NCI-H2171 (cell line): ENCODE results near the gene ATF1.

Experiments used
- DNase-seq: peaks from one replicate; lab custom pipeline; 2025; lab: John Stamatoyannopoulos, UW

Gene ATF1

DNA sequence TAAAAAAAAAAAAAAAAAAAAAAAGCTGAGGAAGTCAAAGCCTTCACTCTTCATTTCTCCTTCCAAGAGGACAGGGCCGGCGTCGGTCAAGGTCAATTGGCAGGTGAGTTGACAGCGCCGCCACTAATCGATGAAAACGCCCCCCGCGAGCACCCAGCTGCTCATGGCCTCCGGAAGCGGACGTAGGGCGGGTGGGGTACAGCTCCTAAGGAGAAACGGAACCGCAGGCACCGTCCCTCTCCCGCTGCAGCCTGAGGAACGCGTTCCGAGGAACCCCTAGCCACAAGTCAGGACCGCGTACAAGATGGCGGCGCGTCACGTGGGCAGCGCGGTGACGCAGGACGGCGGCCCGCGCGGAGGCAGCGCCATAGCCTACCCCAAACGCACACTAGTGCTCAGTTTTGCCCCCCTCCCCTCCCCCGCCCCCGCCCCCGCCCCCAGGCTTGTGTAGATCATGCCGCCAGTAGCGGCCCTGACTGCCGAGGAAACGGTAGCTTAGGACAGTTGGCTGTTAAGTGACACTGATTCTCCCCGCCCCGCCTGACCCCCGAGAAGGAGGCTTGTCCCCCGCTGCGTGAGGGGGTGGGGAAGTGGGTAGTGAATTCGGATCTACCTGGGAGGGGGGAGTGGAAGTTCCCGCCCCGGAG lies at the start of gene ATF1:
Gene ATF1, plus strand, starts transcription at position 463 of the 647 bp plus-strand sequence. CDS start 16,045 bp downstream, outside the sequence.
- DNase-seq = peak; percentile 91

GRCh38 chr12:50715174-50715573 lies 48.7 kb upstream of the ATF1 start:
- DNase-seq = no peak

DNA sequence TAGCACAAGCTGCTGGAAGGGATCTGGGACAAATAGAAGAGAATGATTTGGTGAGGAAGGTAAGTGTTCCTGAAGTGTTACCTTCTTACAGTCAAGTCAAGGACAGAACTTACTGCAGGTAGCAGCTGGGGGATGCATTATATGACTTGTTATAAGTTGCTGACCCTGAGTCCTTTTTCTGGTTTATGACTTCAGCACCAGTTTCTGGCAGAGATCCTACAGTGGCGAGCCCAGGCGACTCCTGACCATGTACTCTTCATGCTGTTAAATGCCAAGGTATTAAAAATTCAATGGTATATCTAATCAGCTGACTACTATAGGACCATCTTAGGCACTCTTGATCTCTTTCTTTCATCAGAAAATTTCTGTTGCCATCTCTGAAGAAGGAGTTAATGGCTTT lies 45.1 kb upstream of the ATF1 start:
- no peak for DNase-seq

DNA sequence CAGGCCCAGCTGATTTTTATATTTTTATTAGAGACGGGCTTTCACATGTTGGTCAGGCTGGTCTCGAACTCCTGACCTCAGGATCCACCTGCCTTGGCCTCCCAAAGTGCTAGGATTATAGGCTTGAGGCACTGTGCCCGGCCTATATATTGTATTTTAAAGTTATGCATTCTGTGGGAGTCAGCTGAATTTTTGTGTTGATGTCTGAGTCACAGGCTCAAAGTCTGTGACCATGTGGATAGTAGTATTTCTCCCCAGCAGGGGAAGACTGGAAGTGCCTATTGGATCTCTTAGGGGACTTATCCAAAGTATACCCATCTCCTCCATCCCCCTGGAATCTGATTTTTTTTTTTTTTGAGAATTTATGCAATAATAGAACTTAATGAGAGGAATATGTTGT lies 43.8 kb upstream of the ATF1 start:
- DNase-seq = no peak

GRCh38 chr12:50720501-50720900 lies 43.4 kb upstream of the ATF1 start:
- no peak for DNase-seq

DNA sequence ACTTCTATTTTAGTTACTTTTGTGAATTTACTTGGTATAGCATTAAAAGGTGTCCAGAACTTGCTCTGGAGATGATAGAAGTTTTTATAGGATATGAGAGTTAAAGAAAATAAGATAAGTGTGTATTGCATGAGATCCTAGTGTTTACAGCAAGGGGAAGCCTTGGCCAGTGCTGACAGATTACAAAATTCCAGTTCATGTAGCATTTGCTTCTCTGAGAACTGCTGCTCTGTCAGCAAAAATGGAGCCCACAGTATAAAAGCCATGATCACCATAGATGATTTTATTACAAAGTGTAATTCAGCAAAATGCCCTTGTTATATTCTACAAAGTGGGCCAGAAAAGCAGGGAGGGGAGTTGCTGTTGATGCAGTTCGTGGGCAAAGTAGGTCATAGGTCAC lies 40.0 kb upstream of the ATF1 start:
- DNase-seq = no peak

DNA sequence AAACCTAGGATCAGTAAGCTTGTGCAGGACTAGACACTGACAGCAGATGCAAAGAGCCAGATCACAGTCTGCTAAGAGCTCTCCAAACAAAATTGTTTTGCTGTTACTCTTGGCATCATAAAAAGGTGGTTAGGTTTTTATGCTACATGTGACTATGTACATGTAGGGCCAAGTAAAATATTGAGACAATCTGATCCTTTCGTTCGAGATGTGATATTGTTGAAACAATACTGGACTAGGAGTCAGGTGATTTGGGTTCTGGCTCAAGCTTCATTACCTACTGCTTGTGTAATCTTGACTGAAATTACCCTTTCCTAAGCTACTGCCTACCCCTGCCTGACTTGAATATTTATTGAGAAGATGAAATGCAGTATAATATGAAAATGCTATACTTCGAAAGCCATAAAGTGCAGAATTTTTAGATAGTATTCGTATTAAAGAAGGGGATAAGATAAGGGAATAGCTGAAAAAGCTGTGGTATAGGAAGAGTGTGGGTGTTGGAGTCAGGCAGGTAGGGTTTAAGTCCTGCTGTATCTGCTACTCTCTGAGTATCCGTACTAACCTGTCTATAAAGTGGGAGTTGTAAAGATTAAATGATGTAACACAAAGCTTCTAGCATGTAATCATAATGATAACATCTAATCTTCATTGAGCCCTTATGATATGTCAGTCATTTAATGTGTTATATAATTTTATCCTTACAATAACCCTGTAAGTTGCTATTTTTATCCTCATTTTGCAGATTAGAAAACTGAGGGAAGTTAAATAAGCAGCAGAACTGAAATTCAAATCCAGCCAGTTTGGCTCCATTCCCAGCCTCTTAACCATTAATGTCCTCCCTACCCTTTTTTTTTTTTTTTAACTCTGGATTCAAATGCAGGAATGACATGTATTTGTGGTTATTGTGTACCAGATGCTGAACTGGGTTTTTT lies 38.6 kb upstream of the ATF1 start:
- DNase-seq = no peak

DNA sequence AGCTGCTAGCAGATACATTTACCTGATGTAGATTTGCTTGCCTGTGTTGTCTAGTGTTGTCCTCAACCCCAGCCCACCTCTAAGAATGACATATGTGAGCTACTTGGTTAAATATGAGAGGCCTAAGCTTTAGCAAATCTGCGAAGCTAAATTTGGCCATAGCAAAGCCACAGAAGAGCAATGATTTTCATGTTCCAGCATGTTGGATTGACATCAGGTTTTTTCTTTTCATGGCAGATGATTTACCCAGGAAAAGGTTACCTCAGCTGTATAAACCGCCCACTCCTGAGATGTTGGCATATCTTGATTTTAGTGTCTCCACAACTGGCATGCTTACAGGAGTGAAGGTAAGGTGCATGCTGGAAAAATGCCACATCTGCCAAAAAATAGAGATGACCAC lies 36.4 kb upstream of the ATF1 start:
- DNase-seq = no peak

DNA sequence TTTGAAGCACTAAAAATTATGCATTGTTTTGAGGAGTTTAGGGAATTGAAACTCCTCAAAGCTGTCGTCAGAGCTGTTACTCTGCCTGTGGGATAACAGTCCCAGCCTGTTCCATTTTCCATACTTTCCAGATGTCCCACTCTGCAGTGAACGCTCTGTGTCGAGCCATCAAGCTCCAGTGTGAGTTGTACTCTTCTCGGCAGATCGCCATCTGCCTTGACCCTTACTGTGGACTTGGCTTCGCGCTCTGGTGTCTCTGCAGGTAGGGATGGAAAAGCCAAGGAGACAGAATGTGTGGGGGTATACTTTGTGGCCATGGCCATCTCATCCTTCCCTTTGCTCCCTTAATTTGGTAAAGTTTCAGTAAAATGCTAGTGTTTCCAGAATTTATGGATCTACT lies 35.5 kb upstream of the ATF1 start:
- DNase-seq = no peak

DNA sequence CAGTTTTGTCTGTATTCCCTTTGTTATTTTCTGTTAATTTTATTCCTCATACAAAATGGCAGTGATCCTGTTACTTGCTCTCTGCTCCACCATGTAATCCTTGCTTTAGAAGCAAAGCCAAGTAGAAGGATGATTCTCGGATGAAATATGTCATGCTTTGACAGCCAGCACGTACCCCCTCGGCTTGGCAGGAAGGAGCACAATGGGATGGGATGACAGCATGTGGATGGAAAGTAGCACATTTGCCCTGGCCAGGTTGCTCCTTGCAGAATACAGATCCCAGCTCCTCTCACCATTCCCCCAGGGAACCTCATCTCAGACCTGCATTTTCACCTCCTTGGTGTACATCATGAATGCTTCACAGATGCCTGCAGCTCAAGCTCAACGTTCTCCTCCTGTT lies 35.1 kb upstream of the ATF1 start:
- DNase-seq = no peak

- no peak for DNase-seq
Measured at GRCh38 chr12:50732591-50732990, 31.3 kb upstream of the ATF1 start.

- no peak for DNase-seq
Measured at GRCh38 chr12:50733706-50734105, 30.2 kb upstream of the ATF1 start.

- DNase-seq = peak; percentile 7
Measured at GRCh38 chr12:50734409-50735263, 29.3 kb upstream of the ATF1 start.

DNA sequence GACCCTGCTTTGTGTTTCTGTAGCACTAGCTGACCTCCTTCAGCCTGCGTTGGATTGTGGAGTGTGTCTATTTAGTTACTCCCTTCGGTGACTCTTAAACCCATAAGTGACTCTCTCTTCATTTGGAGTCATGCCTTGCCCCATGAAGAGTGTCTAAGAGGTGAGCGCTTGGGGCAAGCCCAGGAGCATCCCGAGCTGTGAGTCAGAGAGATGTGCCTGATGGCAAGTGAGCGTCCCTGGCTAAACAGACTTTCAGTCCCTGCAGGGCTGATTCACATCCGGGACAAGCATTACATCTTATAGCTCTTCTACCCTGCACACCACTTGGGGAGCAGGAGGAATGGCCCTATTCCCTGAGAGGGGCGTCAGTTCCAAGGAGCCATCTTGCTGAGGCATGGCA lies 24.3 kb upstream of the ATF1 start:
- no peak for DNase-seq

DNA sequence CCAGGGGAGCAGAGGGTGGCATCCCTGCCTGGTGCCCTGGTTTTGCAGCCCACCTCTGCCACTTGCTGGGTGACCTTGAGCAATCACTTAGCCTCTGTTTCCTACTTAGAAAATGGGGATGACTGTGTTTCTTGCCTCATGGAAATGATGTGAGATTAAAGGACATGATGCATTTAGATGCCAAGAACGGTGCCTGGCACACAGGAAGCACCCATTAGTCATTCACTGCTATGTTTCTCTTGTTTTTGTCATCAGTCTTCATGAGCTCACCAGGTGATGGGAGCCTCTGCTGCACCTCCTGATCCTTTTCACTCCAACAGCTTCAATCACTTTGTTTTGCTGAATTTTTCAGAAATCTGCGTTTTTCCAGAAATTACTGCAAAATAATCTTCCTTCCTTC lies 23.6 kb upstream of the ATF1 start:
- no peak for DNase-seq

GRCh38 chr12:50742776-50743175 lies 21.1 kb upstream of the ATF1 start:
- no peak for DNase-seq

DNA sequence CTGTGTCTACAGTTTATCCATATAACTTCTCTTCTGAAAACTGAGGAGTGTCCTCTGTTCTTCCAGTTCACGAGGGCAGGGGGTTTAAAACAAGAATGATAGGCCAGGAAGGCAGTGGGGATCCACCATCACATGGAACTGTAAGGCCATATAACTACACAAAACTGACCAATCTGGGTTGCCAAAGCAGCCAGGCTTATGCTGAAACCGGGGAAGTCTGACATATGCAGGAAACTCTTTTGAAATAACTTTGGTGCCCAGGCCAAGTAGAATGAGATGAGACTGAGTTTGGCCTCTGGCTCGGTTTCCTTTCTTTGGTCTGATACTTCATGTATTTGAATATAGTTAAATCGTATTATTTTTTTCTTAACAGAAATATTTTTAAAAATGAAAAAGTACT lies 18.0 kb upstream of the ATF1 start:
- no peak for DNase-seq

DNA sequence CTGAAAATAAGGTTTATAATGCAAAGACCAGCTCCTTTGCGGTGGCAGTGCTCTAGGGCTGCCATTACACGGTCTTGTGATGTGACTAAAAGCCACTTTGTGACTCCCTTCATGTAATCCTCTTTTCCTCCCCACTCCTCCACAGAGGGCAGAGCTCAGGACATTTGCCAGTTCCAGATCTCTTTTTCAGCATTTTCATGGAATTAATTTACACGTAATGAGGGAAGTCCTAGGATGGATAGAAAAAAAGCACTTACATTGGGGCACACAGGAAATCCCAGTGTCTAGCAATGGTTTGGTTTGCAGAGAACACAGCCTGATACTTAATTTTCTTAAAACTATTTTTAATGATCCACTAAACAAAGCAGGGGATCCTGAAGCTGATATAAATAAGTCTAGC lies 17.5 kb upstream of the ATF1 start:
- no peak for DNase-seq

- no peak for DNase-seq
Measured at GRCh38 chr12:50747817-50748216, 16.1 kb upstream of the ATF1 start.

DNA sequence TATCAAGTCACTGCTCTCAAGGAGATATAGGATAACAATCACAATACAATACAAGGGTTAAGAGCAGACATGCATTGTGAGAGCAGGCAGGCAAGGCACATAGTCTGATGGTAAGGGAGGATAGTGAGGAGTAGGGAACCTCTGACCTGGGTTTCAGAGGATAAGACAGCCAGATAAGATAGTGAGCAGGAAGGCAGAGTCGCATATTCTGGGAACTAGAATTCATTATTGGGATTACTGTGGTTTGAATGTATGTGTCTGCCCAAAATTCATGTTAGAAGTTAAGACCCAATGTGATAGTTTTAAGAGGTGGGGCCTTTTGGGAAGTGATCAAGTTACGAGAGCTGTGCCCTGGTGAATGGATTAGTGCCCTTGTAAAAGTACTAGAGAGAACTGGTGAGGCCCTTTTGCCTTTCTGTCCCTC lies 14.4 kb upstream of the ATF1 start:
- no peak for DNase-seq

GRCh38 chr12:50750366-50750765 lies 13.5 kb upstream of the ATF1 start:
- DNase-seq = no peak

GRCh38 chr12:50751948-50752721 lies 11.8 kb upstream of the ATF1 start:
- no peak for DNase-seq
